Measurements from ENCODE around the gene RIC8B.

DNA sequence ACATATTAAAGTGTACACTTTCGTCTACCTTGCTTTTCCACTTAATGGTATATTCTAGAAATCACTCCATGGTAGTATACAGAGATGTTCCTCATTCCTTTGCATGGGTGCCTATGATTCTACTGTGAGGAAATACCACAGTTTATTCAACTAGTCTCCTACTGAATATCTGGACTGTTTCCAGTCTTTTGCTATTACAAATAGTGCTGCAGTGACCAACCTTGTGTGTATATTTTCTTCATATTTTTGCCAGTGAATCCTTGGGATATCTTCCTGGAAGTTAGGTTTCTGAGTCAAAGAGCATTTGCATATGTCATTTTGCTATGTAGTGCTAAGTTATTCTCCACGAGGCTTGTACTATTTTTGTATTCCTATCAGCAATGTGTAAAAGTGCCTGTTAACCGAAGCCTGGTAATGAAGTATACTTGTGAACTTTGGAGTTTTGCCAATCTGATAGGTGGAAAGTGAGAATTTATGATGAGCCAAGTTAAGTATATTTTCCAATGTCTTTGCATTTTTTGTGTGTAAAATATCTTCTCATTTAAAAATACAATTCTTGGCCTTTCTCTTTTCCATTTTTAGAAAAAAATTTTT lies 149.9 kb downstream of the RIC8B start:
- TF ChIP-seq, protein P1, sequence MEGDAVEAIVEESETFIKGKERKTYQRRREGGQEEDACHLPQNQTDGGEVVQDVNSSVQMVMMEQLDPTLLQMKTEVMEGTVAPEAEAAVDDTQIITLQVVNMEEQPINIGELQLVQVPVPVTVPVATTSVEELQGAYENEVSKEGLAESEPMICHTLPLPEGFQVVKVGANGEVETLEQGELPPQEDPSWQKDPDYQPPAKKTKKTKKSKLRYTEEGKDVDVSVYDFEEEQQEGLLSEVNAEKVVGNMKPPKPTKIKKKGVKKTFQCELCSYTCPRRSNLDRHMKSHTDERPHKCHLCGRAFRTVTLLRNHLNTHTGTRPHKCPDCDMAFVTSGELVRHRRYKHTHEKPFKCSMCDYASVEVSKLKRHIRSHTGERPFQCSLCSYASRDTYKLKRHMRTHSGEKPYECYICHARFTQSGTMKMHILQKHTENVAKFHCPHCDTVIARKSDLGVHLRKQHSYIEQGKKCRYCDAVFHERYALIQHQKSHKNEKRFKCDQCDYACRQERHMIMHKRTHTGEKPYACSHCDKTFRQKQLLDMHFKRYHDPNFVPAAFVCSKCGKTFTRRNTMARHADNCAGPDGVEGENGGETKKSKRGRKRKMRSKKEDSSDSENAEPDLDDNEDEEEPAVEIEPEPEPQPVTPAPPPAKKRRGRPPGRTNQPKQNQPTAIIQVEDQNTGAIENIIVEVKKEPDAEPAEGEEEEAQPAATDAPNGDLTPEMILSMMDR (IDR thresholded peaks at IDR 0.05; ENCODE audit: borderline replicate concordance, extremely low read depth, low read length, poor library complexity, severe bottlenecking): no peak
- no peak for TF ChIP-seq EZH2 (IDR thresholded peaks at IDR 0.05; ENCODE audit: borderline replicate concordance, low read depth, low read length, severe bottlenecking)
